HepG2 (cell line): ENCODE measurements around the gene OGFR. TPM values are rescaled to one million over a fixed set of nuclear protein-coding genes. Genes with fewer than 3 reads are reported as not detected.
A peak's percentile ranks its signal among the peaks of the same experiment; 100 is the strongest.

Experiments used
- ATAC-seq: fragments of 200-7000 bp; cut with Tn5 transposase; 3 replicates; pipeline ENCODE4 v1.9.1; 2020; ENCODE audit warnings: mild to moderate bottlenecking, moderate library complexity
- BruUV-seq: library from RNA; stranded (reverse); fragments of 400-500 nt; replicated peaks from 2 replicates; lab custom pipeline; 2021; lab: Mats Ljungman, UMichigan
- CTCF ChIA-PET: fragments of 300-600 bp; formaldehyde crosslinking; extraction: SDS; loops from one replicate; lab custom pipeline; 2021; ENCODE audit warnings: low total read pairs, inconsistent platforms, low intra/inter-chr PET ratio; lab: Yijun Ruan, JAX
- POLR2A ChIA-PET: fragments of 350-600 bp; sonication (Branson Sonifier 250); formaldehyde crosslinking; loops from one replicate; lab custom pipeline; 2020; ENCODE audit warnings: antibody characterized with exemption, inconsistent platforms; lab: Yijun Ruan, JAX
- DNase-seq: peaks from one replicate; pipeline ENCODE4 v3.0.0-alpha.2; 2015; ENCODE audit warnings: low spot score
- FAIRE-seq: peaks from 3 replicates; lab custom pipeline; 2011; peaks lifted over from hg19 to GRCh38; lab: Jason Lieb, UNC
- H2AFZ ChIP-seq: one replicate; pipeline ENCODE4 v1.6.1; 2011; ENCODE audit warnings: low read length, inconsistent platforms
- H3K27ac ChIP-seq: fragments of 300-600 bp; 3 replicates; pipeline ENCODE4 v1.8.0; 2011; ENCODE audit warnings: mixed run types, mild to moderate bottlenecking, mixed read lengths, low read length, inconsistent platforms; ENCODE audit not compliant: insufficient read depth; ENCODE audit errors: extremely low read length
- H3K27me3 ChIP-seq, 2 experiments: fragments of 200-600 bp in 1 of 2; 2 replicates in 1 of 2; 3 replicates in 1 of 2; pipeline versions ENCODE4 v1.6.0 to v1.8.0; 2011; ENCODE audit warnings: low read length in 2 of 2, mild to moderate bottlenecking in 2 of 2, moderate library complexity in 2 of 2, inconsistent platforms in 1 of 2; ENCODE audit not compliant: insufficient read depth in 2 of 2, control insufficient read depth in 1 of 2
- H3K36me3 ChIP-seq, 2 experiments: fragments of 200-600 bp in 1 of 2; replicated peaks in 1 of 2; 2 replicates in 1 of 2; 3 replicates in 1 of 2; pipeline versions ENCODE4 v1.5.1 to v1.8.0; 2011; ENCODE audit warnings: low read length in 2 of 2, inconsistent platforms in 1 of 2; ENCODE audit not compliant: insufficient read depth in 2 of 2, control insufficient read depth in 1 of 2
- H3K4me1 ChIP-seq: 2 replicates; pipeline ENCODE4 v1.5.1; 2012; ENCODE audit warnings: low read length, inconsistent platforms; ENCODE audit not compliant: insufficient read depth
- H3K4me2 ChIP-seq: 2 replicates; pipeline ENCODE4 v1.6.0; 2011; ENCODE audit warnings: low read depth, low read length, inconsistent platforms
- H3K4me3 ChIP-seq, 3 experiments: fragments of 200-600 bp in 1 of 3; sonication (generic), shearing (Covaris generic) in 1 of 3; replicated peaks in 1 of 3; 2 replicates each; pipeline ENCODE4 v1.5.1; 2011 to 2016; ENCODE audit warnings: low read length in 3 of 3, inconsistent platforms in 2 of 3, low read depth in 2 of 3, mild to moderate bottlenecking in 2 of 3, control low read depth in 1 of 3, mixed read lengths in 1 of 3; ENCODE audit not compliant: insufficient read depth in 1 of 3
- H3K79me2 ChIP-seq: one replicate; pipeline ENCODE4 v1.6.1; 2011; ENCODE audit warnings: low read length, inconsistent platforms; ENCODE audit not compliant: insufficient read depth
- H3K9ac ChIP-seq: 2 replicates; pipeline ENCODE4 v1.6.0; 2011; ENCODE audit warnings: mild to moderate bottlenecking, low read depth, low read length, inconsistent platforms; ENCODE audit not compliant: insufficient read depth
- H3K9me3 ChIP-seq: 2 replicates; pipeline ENCODE4 v1.5.1; 2012; ENCODE audit warnings: mild to moderate bottlenecking, low read length
- H4K20me1 ChIP-seq: 2 replicates; pipeline ENCODE4 v1.6.0; 2011; ENCODE audit warnings: inconsistent platforms, mild to moderate bottlenecking, low read length, moderate library complexity; ENCODE audit not compliant: insufficient read depth
- AGO1 ChIP-seq: fragments of 200-400 bp; formaldehyde crosslinking; IDR thresholded peaks from 2 replicates; pipeline ENCODE4 v1.6.1; 2017; ENCODE audit warnings: mild to moderate bottlenecking, low read depth, low read length, moderate library complexity; ENCODE audit not compliant: poor library complexity, severe bottlenecking
- HNF1A ChIP-seq, 2 experiments: sonication (generic) in 1 of 2; formaldehyde crosslinking in 1 of 2; IDR thresholded peaks; 2 replicates each; pipeline versions ENCODE4 v1.4.0 to v1.6.1; 2016 to 2020; ENCODE audit warnings: borderline replicate concordance in 1 of 2, low read depth in 1 of 2, mild to moderate bottlenecking in 1 of 2, missing genetic modification reagents in 1 of 2
- KDM5A ChIP-seq: fragments of 200-600 bp; sonication (generic); IDR thresholded peaks from 2 replicates; pipeline ENCODE4 v1.7.0; 2018; ENCODE audit warnings: antibody characterized with exemption, mild to moderate bottlenecking, low read length, borderline replicate concordance
- PAF1 ChIP-seq: IDR thresholded peaks from 2 replicates; pipeline ENCODE4 v1.6.1; 2016; ENCODE audit warnings: missing genetic modification reagents, missing compliant biosample characterization
- SRY ChIP-seq: sonication (generic); formaldehyde crosslinking; IDR thresholded peaks from 2 replicates; pipeline ENCODE4 v1.8.0; 2022; ENCODE audit warnings: mild to moderate bottlenecking, missing genetic modification reagents
- TAF1 ChIP-seq: sonication (generic); formaldehyde crosslinking; IDR thresholded peaks from 2 replicates; pipeline ENCODE4 v1.4.0; 2020; ENCODE audit warnings: missing genetic modification reagents
- TBX2 ChIP-seq: sonication (generic); formaldehyde crosslinking; IDR thresholded peaks from 2 replicates; pipeline ENCODE4 v1.5.0; 2020; ENCODE audit warnings: missing genetic modification reagents, mild to moderate bottlenecking, borderline replicate concordance
- TOE1 ChIP-seq: sonication (generic); formaldehyde crosslinking; IDR thresholded peaks from 2 replicates; pipeline ENCODE4 v1.4.0; 2020; ENCODE audit warnings: mild to moderate bottlenecking, missing genetic modification reagents
- ZNF276 ChIP-seq: sonication (generic); formaldehyde crosslinking; IDR thresholded peaks from 2 replicates; pipeline ENCODE4 v1.4.0; 2020; ENCODE audit warnings: mild to moderate bottlenecking, low read depth, missing genetic modification reagents
- ZNF414 ChIP-seq: sonication (generic); formaldehyde crosslinking; IDR thresholded peaks from 2 replicates; pipeline ENCODE4 v1.5.0; 2020; ENCODE audit warnings: missing genetic modification reagents
- ZNF569 ChIP-seq: sonication (generic); formaldehyde crosslinking; IDR thresholded peaks from 2 replicates; pipeline ENCODE4 v1.5.0; 2020; ENCODE audit warnings: mild to moderate bottlenecking, missing genetic modification reagents, moderate library complexity, borderline replicate concordance
- ZNF784 ChIP-seq: sonication (generic); formaldehyde crosslinking; IDR thresholded peaks from 2 replicates; pipeline ENCODE4 v1.5.1; 2020; ENCODE audit warnings: missing genetic modification reagents, mild to moderate bottlenecking, borderline replicate concordance
- ZNF788 ChIP-seq: sonication (generic); formaldehyde crosslinking; IDR thresholded peaks from 2 replicates; pipeline ENCODE4 v1.5.0; 2020; ENCODE audit warnings: mild to moderate bottlenecking, missing genetic modification reagents, borderline replicate concordance
- WGBS: methylation state at CpG from one replicate; pipeline ENCODE4 v1.1.6; 2017; ENCODE audit warnings: low lambda C conversion rate; 5-methylcytosine and 5-hydroxymethylcytosine counted together
- in situ Hi-C: cut with HindIII; loops from 2 replicates; pipeline ENCODE4 v1.10.0; 2017; ENCODE audit warnings: low pct_unique_long_range_greater_than_20kb; ENCODE audit not compliant: extremely low pct_ligation_motif_present
- intact Hi-C: fragments of 100-400 bp; cut with micrococcal nuclease; formaldehyde crosslinking; loops from one replicate; pipeline ENCODE4 v1.10.0; 2022; ENCODE audit not compliant: unreplicated experiment
- polyA plus RNA-seq, 8 experiments: library from polyadenylated mRNA; depleted of rRNA in 3 of 8; stranded (reverse) in 7 of 8; unstranded in 1 of 8; fragments of >200 nt; fragmentation: Illumina TruSeq in 4 of 8; extraction: Trizol in 4 of 8; gene quantifications; 2 replicates each; pipeline versions ENCODE4 v1.2.1 to v1.2.3, GENCODE V29; 2011 to 2016; ENCODE audit warnings: low read depth in 4 of 8, missing spikeins in 1 of 8, mixed read lengths in 1 of 8; ENCODE audit not compliant: insufficient read depth in 1 of 8
- total RNA-seq, 5 experiments: library from RNA; depleted of rRNA; stranded (reverse); fragments of >200 nt; fragmentation: Illumina TruSeq; extraction: Trizol; gene quantifications; 2 replicates each; pipeline ENCODE4 v1.2.3, GENCODE V29; 2016; ENCODE audit warnings: low read depth in 1 of 5

Gene OGFR
- total and polyA plus RNA-seq, 2 of the 13 experiments (the other 11 are each of a cell fraction or from before 2014, with no cell fraction given) = 47.7 to 81.8 TPM

- no peak overlapping the region for H3K4me2 ChIP-seq
- POLR2A ChIA-PET = no interaction called here
- H3K27me3 ChIP-seq = no peaks in the 10 kb centered on the region
- no peak for ATAC-seq
- no peak for DNase-seq
- CTCF ChIA-PET = no interaction called here
- peaks cover 19% of the 10 kb centered on the region for H3K79me2 ChIP-seq
- no peak overlapping the region for H3K27ac ChIP-seq
- FAIRE-seq = no peak
- intact Hi-C loops = no loop called here
- H3K4me1 ChIP-seq = peaks cover 46% of the 10 kb centered on the region
- in situ Hi-C loops = no loop called here
- no peak overlapping the region for H3K9ac ChIP-seq
- H2AFZ ChIP-seq = no peak overlapping the region
- no peaks in the 10 kb centered on the region for H3K9me3 ChIP-seq
- no peak overlapping the region for H3K4me3 ChIP-seq
- H3K36me3 ChIP-seq = peaks cover 27 to 36% of the 10 kb centered on the region in 2 experiments
- peaks cover 7% of the 10 kb centered on the region; the same call in 1 of the 2 replicates for H4K20me1 ChIP-seq
- 94% methylated on average over 15 of the region's 15 CpGs for WGBS
- no TSS peak for BruUV-seq
- no peak for TF ChIP-seq ZNF276
- TF ChIP-seq PAF1 (CRISPR knock-in tag) = no peak; the same call in 1 of the 2 replicates
- no peak for TF ChIP-seq ZNF414 (CRISPR knock-in tag)
- TF ChIP-seq ZNF569 (CRISPR knock-in tag) = no peak
- peak; percentile 57 for TF ChIP-seq AGO1
- no peak for TF ChIP-seq SRY (CRISPR knock-in tag)
- no peak for TF ChIP-seq KDM5A
- TF ChIP-seq ZNF788 (CRISPR knock-in tag) = 0 out of 2 replicates have a peak, but pooled peaks have one; percentile 38
- no peak for TF ChIP-seq HNF1A (IDR thresholded peaks at IDR 0.05; ENCODE audit: low read depth)
- TF ChIP-seq HNF1A (CRISPR knock-in tag; IDR thresholded peaks at IDR 0.05; ENCODE audit: borderline replicate concordance) = 0 out of 2 replicates have a peak, but pooled peaks have one; percentile 35
- no peak for TF ChIP-seq ZNF784 (CRISPR knock-in tag)
- no peak for TF ChIP-seq TOE1 (CRISPR knock-in tag)
- TF ChIP-seq TBX2 (CRISPR knock-in tag) = 0 out of 2 replicates have a peak, but pooled peaks have one; percentile 16
- no peak for TF ChIP-seq TAF1
Measured at GRCh38 chr20:62801284-62802010, 3.2 kb upstream of the OGFR start.
